HG03378 (cell line): ENCODE measurements around the gene LRMDA.

ENCODE experiments used
- ATAC-seq: cut with Tn5 transposase; IDR thresholded peaks from one replicate; pipeline ENCODE4 v1.9.1; 2021; ENCODE audit warnings: mild to moderate bottlenecking, moderate library complexity; ENCODE audit not compliant: unreplicated experiment

LRMDA gene

GRCh38 chr10:75851580-75852345, 420.3 kb downstream of the LRMDA start:
- ATAC-seq: no peak

GRCh38 chr10:75852851-75853484, 421.5 kb downstream of the LRMDA start:
- ATAC-seq: no peak

- ATAC-seq: no peak
These were observed 425.9 kb downstream of the LRMDA start for GRCh38 chr10:75857269-75857846.

- ATAC-seq: no peak
These were observed 426.5 kb downstream of the LRMDA start for GRCh38 chr10:75857896-75858295.

GRCh38 chr10:75858339-75858738, 426.9 kb downstream of the LRMDA start:
- no peak for ATAC-seq

- no peak for ATAC-seq
These were observed 427.7 kb downstream of the LRMDA start for GRCh38 chr10:75859141-75859540.

GRCh38 chr10:75860009-75860408, 428.6 kb downstream of the LRMDA start:
- no peak for ATAC-seq

DNA sequence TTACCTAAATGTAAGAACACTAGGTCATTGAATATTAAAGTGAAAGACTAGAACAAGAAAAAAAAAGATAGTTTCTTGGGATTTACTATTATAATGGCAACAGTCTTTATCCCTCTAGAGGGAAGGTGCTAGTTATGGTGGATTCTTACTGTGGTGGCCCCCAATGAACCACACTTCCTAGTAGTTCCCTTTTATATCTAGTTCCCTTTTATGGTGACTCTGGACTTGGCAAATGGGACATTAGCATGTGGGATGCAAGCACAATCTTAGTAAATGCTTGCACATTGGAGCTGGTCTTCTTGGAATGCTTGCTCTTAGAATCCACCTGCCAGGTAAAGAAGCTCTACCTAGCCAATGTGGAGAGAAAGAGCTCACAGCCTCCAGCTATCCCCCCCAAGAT, 430.2 kb downstream of the LRMDA start:
- ATAC-seq: no peak

DNA sequence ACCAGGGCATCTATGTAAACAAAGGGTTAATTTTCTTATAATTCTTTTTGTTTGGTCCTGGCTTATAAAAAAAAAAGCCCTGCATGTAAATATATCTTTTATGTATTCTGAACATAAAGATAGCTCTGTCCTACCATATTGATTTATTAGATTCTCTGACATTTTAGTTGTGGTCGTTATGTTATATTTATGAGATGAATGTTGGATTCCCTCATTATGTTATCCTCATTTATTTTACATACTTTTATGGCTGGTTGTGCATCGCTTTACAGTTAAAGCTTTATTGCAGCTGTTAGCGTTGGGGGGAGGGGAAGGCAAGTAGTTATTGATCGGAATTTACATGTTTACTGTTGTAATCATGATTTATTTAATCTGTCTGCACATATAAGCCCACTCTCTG, 431.5 kb downstream of the LRMDA start:
- no peak for ATAC-seq

GRCh38 chr10:75864717-75865116, 433.3 kb downstream of the LRMDA start:
- no peak for ATAC-seq

GRCh38 chr10:75865413-75866299, 434.2 kb downstream of the LRMDA start:
- no peak for ATAC-seq

DNA sequence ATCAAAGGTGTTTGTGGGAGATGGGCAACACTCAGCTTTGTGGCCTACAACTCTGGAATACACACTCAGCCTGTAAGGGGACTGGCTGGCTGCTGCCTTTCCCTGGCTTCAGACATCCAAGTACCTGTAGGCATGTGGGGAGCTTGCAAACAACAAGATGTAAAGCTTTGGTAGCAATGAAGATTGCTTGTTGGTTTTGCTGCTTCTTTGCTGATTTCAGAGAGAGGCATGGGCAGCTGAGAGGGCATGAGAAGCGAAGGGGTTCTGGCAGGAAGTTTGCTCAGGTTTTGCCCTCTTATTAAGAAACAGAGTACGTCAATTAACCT, 434.8 kb downstream of the LRMDA start:
- no peak for ATAC-seq

- ATAC-seq: no peak
These were observed 435.3 kb downstream of the LRMDA start for GRCh38 chr10:75866731-75867130.

DNA sequence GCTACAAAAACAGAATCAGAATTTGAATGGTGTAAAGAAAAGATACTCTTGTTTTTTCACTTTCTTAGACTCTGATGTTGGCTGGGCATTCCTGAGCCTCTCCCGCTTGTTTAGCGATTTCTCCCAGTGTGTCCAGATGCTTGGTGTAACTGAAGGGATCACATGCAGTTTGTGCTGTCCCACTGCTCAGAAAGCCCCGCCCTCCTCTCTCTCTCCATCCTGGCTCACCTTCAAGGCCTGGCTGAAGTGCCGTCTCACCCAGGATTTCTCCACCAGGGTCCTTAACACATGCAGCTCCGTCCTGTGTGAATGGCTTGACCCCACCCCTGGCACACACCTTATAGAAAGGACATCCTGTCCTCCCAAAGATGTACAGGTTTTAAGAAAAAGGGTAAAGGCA, 437.1 kb downstream of the LRMDA start:
- no peak for ATAC-seq

GRCh38 chr10:75870039-75870645, 438.7 kb downstream of the LRMDA start:
- ATAC-seq: no peak

GRCh38 chr10:75875740-75876139, 444.3 kb downstream of the LRMDA start:
- no peak for ATAC-seq

DNA sequence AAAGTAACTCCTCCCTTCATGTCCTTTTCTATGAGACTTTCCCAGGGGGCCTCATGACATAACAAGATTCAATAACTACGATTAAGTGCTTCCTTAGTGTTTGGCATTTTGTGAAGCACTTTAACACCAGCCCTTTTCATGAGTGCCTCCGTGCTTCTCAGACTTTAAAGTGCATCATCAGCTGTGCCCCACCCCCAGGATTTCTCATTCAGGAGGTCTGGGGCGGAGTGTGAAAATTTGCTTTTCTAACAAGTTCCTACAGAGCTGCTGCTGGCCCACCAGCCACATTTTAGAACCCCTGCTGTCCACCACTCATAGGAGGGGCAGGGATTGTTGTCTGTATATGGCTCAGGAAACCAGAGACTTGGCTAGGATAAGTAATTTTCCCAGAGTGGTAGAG, 445.3 kb downstream of the LRMDA start:
- ATAC-seq: no peak

- ATAC-seq: no peak
These were observed 446.5 kb downstream of the LRMDA start for GRCh38 chr10:75877877-75878276.

- no peak for ATAC-seq
These were observed 447.2 kb downstream of the LRMDA start for GRCh38 chr10:75878586-75878985.

GRCh38 chr10:75880031-75880775, 448.8 kb downstream of the LRMDA start:
- no peak for ATAC-seq
